A549 (cell line): ENCODE data around the gene DDX54. TPM values are rescaled to one million over a fixed set of nuclear protein-coding genes. Genes with fewer than 3 reads are reported as not detected.
A peak's percentile ranks its signal among the peaks of the same experiment; 100 is the strongest.

Experiments used
- ATAC-seq, 2 experiments: fragments of 200-7000 bp in 1 of 2; fragments of >200 bp in 1 of 2; cut with Nextera tagmentation in 1 of 2; cut with Tn5 transposase in 1 of 2; 3 replicates each; pipeline versions ENCODE4 v1.8.0 to v1.9.1; 2018 to 2020; ENCODE audit warnings: mild to moderate bottlenecking in 1 of 2, moderate library complexity in 1 of 2
- CTCF ChIA-PET: fragments of 300-600 bp; sonication (Branson Sonifier 250); formaldehyde crosslinking; extraction: SDS; loops from one replicate; lab custom pipeline; 2021; ENCODE audit warnings: antibody characterized with exemption, inconsistent platforms; lab: Yijun Ruan, JAX
- POLR2A ChIA-PET: fragments of 350-600 bp; formaldehyde crosslinking; extraction: SDS; loops from one replicate; lab custom pipeline; 2021; ENCODE audit warnings: antibody characterized with exemption, inconsistent platforms; lab: Yijun Ruan, JAX
- DNase-seq, 2 experiments: peaks; one replicate each; pipeline versions ENCODE4 v3.0.0 to v3.0.0-alpha.2; 2011 to 2016; ENCODE audit warnings: low read depth in 1 of 2, low spot score in 1 of 2
- FAIRE-seq: peaks from 2 replicates; lab custom pipeline; 2011; peaks lifted over from hg19 to GRCh38; lab: Jason Lieb, UNC
- H3K27ac ChIP-seq, 2 experiments: fragments of >200 bp; sonication (Bioruptor Twin); formaldehyde crosslinking; 3 replicates each; pipeline ENCODE4 v1.5.1; 2016 to 2017
- H3K4me1 ChIP-seq: fragments of >200 bp; sonication (Bioruptor Twin); formaldehyde crosslinking; 3 replicates; pipeline ENCODE4 v1.6.1; 2016
- H3K4me2 ChIP-seq: fragments of >200 bp; sonication (Bioruptor Twin); formaldehyde crosslinking; 3 replicates; pipeline ENCODE4 v1.6.1; 2016
- H3K4me3 ChIP-seq: fragments of >200 bp; sonication (Bioruptor Twin); formaldehyde crosslinking; 3 replicates; pipeline ENCODE4 v1.5.1; 2016
- H3K9me3 ChIP-seq: fragments of >200 bp; sonication (Bioruptor Twin); formaldehyde crosslinking; 3 replicates; pipeline ENCODE4 v1.6.1; 2016
- ATOH8 ChIP-seq: fragments of 250-450 bp; sonication (Bioruptor Pico); IDR thresholded peaks from 2 replicates; pipeline ENCODE4 v1.5.0; 2020; ENCODE audit warnings: low read depth, mild to moderate bottlenecking, moderate library complexity
- BHLHE40 ChIP-seq: IDR thresholded peaks from 2 replicates; pipeline ENCODE4 v1.6.1; 2012; ENCODE audit warnings: low read depth, low read length, inconsistent platforms
- CBX2 ChIP-seq: fragments of 200-600 bp; sonication (generic); IDR thresholded peaks from 2 replicates; pipeline ENCODE4 v1.6.1; 2016; ENCODE audit warnings: low read depth, mild to moderate bottlenecking, borderline replicate concordance
- E2F6 ChIP-seq: IDR thresholded peaks from 2 replicates; pipeline ENCODE4 v1.6.1; 2012; ENCODE audit warnings: low read depth, borderline replicate concordance
- EHF ChIP-seq: fragments of 250-450 bp; sonication (Bioruptor Pico); IDR thresholded peaks from 2 replicates; pipeline ENCODE4 v1.5.0; 2020; ENCODE audit warnings: mild to moderate bottlenecking
- ELK1 ChIP-seq: fragments of 150-350 bp; IDR thresholded peaks from 2 replicates; pipeline ENCODE4 v1.6.1; 2014; ENCODE audit warnings: low read depth, mild to moderate bottlenecking, low read length
- EP300 ChIP-seq, 2 experiments: fragments of >200 bp; sonication (Bioruptor Twin); formaldehyde crosslinking; IDR thresholded peaks; 2 replicates in 1 of 2; 3 replicates in 1 of 2; pipeline ENCODE4 v1.6.1; 2016 to 2017
- FOSL2 ChIP-seq, 2 experiments: fragments of 450-650 bp in 1 of 2; fragments of >200 bp in 1 of 2; sonication (Bioruptor Twin) in 1 of 2; formaldehyde crosslinking; IDR thresholded peaks; 2 replicates each; pipeline versions ENCODE4 v1.5.0 to v1.6.1; 2016 to 2020; ENCODE audit warnings: mild to moderate bottlenecking in 1 of 2, moderate library complexity in 1 of 2
- HMGXB4 ChIP-seq: fragments of 250-450 bp; sonication (Bioruptor Pico); IDR thresholded peaks from 2 replicates; pipeline ENCODE4 v1.5.0; 2021; ENCODE audit warnings: mild to moderate bottlenecking, moderate library complexity, borderline replicate concordance
- HOXB13 ChIP-seq: fragments of 250-450 bp; sonication (Bioruptor Pico); IDR thresholded peaks from 2 replicates; pipeline ENCODE4 v1.5.0; 2020; ENCODE audit warnings: low read depth, mild to moderate bottlenecking, moderate library complexity
- HOXB5 ChIP-seq: fragments of 250-450 bp; sonication (Bioruptor Pico); IDR thresholded peaks from 2 replicates; pipeline ENCODE4 v1.5.0; 2020; ENCODE audit warnings: mild to moderate bottlenecking, moderate library complexity
- JUN ChIP-seq, 2 experiments: fragments of >200 bp; sonication (Bioruptor Twin); formaldehyde crosslinking; IDR thresholded peaks; 2 replicates in 1 of 2; 3 replicates in 1 of 2; pipeline ENCODE4 v1.6.1; 2016 to 2017
- JUNB ChIP-seq: fragments of >200 bp; sonication (Bioruptor Twin); formaldehyde crosslinking; IDR thresholded peaks from 2 replicates; pipeline ENCODE4 v1.6.1; 2016
- KDM5A ChIP-seq: fragments of 200-600 bp; sonication (generic); IDR thresholded peaks from 2 replicates; pipeline ENCODE4 v1.6.1; 2016; ENCODE audit warnings: antibody characterized with exemption, mild to moderate bottlenecking
- MAFK ChIP-seq: fragments of 450-650 bp; IDR thresholded peaks from 2 replicates; pipeline ENCODE4 v1.6.1; 2014; ENCODE audit not compliant: partially characterized antibody
- MYC ChIP-seq: IDR thresholded peaks from 2 replicates; pipeline ENCODE4 v1.6.1; 2012; ENCODE audit warnings: mild to moderate bottlenecking, inconsistent platforms, low read length, improper control_type of control experiment, borderline replicate concordance
- NR3C1 ChIP-seq: fragments of >200 bp; sonication (Bioruptor Twin); formaldehyde crosslinking; IDR thresholded peaks from 3 replicates; pipeline ENCODE4 v1.6.1; 2017
- POLR2A ChIP-seq: IDR thresholded peaks from 2 replicates; pipeline ENCODE4 v1.6.1; 2012; ENCODE audit warnings: mild to moderate bottlenecking, low read length
- POLR2AphosphoS2 ChIP-seq: conservative IDR thresholded peaks from 2 replicates; pipeline ENCODE4 v1.6.1; 2012; ENCODE audit warnings: low read length, improper control_type of control experiment, inconsistent platforms
- SREBF2 ChIP-seq: fragments of 450-650 bp; IDR thresholded peaks from 2 replicates; pipeline ENCODE4 v1.6.1; 2014; ENCODE audit warnings: mild to moderate bottlenecking, moderate library complexity
- USF2 ChIP-seq: fragments of 450-650 bp; IDR thresholded peaks from 2 replicates; pipeline ENCODE4 v1.6.1; 2014; ENCODE audit warnings: antibody characterized with exemption
- ZC3H11A ChIP-seq: fragments of 450-650 bp; IDR thresholded peaks from 2 replicates; pipeline ENCODE4 v1.6.1; 2014; ENCODE audit warnings: antibody characterized with exemption, mild to moderate bottlenecking
- WGBS: methylation state at CpG from one replicate; pipeline ENCODE4 v1.1.6; 2017; ENCODE audit errors: missing lambda C conversion rate; 5-methylcytosine and 5-hydroxymethylcytosine counted together
- polyA plus RNA-seq, 4 experiments: library from polyadenylated mRNA; depleted of rRNA in 3 of 4; stranded (reverse); fragments of >200 nt; fragmentation: RNase III in 1 of 4; extraction: RNeasy Plus Mini Kit Qiagen cat#74134 plus additional on column Dnase treatment in 1 of 4; gene quantifications; 2 replicates in 3 of 4; 3 replicates in 1 of 4; pipeline ENCODE4 v1.2.3, GENCODE V29; 2011 to 2017

The DDX54 gene
- polyA plus RNA-seq, 2 of the 4 experiments (the other 2 are of a cell fraction) = 62.4 to 64.5 TPM

GRCh38 chr12:113184900-113185179 lies 438 bp downstream of the DDX54 start:
- FAIRE-seq = no peak
- H3K27ac ChIP-seq = peak overlapping the region; percentile 96 to 98
- CTCF ChIA-PET = interaction anchor here (0.8 to 3.7 kb wide), 4 partner anchors 11 to 136 kb away, joined by 3 to 20 read pairs (median 4); no protein-coding TSS in a partner anchor

GRCh38 chr12:113184098-113184899 lies 979 bp downstream of the DDX54 start:
- CTCF ChIA-PET = interaction anchor here (0.8 to 3.7 kb wide), 4 partner anchors 10 to 136 kb away, joined by 3 to 20 read pairs (median 4); no protein-coding TSS in a partner anchor
- peak; percentile 66 to 81 for ATAC-seq
- DNase-seq = no peak
- Histone ChIP-seq H3K4me2 (peak overlapping the region; percentile 78), H3K27ac (peak overlapping the region; percentile 96 to 98), H3K4me3 (peak overlapping the region; percentile 89), H3K4me1 (peaks cover 20% of the 10 kb centered on the region), H3K9me3 (no peaks in the 10 kb centered on the region)
- TF ChIP-seq SREBF2 = no peak
- no peak for TF ChIP-seq USF2
- TF ChIP-seq HOXB5 = no peak
- TF ChIP-seq EHF = no peak
- no peak for TF ChIP-seq POLR2AphosphoS2
- POLR2A ChIA-PET = interaction anchor here (0.7 to 2.4 kb wide), 4 partner anchors 10 to 238 kb away, joined by 3 to 12 read pairs (median 9); partner anchors contain the start of genes SDSL and TPCN1
- whole genome bisulfite sequencing = 15% methylated on average over 26 of the region's 26 CpGs
- no peak for FAIRE-seq

More at GRCh38 chr12:113184900-113185179, 438 bp downstream of the DDX54 start:
- ATAC-seq (peak; percentile 94), DNase-seq (peak; percentile 90 to 93)
- TF ChIP-seq E2F6 (peak; percentile 62; the same call in 1 of the 2 replicates), USF2 (peak; percentile 83), NR3C1 (no peak), KDM5A (no peak), JUNB (no peak), MYC (peak; percentile 80; the same call in 1 of the 2 replicates)
- no peaks in the 10 kb centered on the region for H3K9me3 ChIP-seq
- POLR2A ChIA-PET = interaction anchor here (0.7 to 2.4 kb wide), 7 partner anchors 10 to 237 kb away, joined by 3 to 12 read pairs (median 4); partner anchors contain the start of genes SDSL and TPCN1
- H3K4me2 ChIP-seq = peak overlapping the region; percentile 78
- 4% methylated on average over 9 of the region's 20 CpGs for WGBS
- peaks cover 20% of the 10 kb centered on the region for H3K4me1 ChIP-seq
- peak overlapping the region; percentile 89 for H3K4me3 ChIP-seq

- DNase-seq (no peak), FAIRE-seq (no peak), ATAC-seq (no peak)
- 93% methylated on average over 11 of the region's 11 CpGs for whole genome bisulfite sequencing
- Histone ChIP-seq H3K4me2 (peak overlapping the region; percentile 78), H3K4me3 (no peak overlapping the region), H3K9me3 (no peaks in the 10 kb centered on the region), H3K4me1 (peaks cover 20% of the 10 kb centered on the region), H3K27ac (0 out of 6 replicates have a peak overlapping the region, but pooled peaks of 1 of the 2 experiments have one; percentile 4)
- ChIA-PET POLR2A (no interaction called here), CTCF (interaction anchor here (1.0 to 3.7 kb wide), 3 partner anchors 9 to 135 kb away, joined by 3 to 20 read pairs (median 3); no protein-coding TSS in a partner anchor)
- no peak for TF ChIP-seq EP300 (IDR thresholded peaks at IDR 0.05)
- TF ChIP-seq ELK1 = no peak
- no peak for TF ChIP-seq CBX2
- no peak for TF ChIP-seq POLR2AphosphoS2
- no peak for TF ChIP-seq HOXB13 (CRISPR knock-in tag)
- no peak for TF ChIP-seq FOSL2 (IDR thresholded peaks at IDR 0.05)
- no peak for TF ChIP-seq FOSL2 (CRISPR knock-in tag; IDR thresholded peaks at IDR 0.05)
- TF ChIP-seq ZC3H11A = no peak
- no peak for TF ChIP-seq ATOH8 (CRISPR knock-in tag)
- no peak for TF ChIP-seq JUN (IDR thresholded peaks at IDR 0.05)
- TF ChIP-seq HMGXB4 (CRISPR knock-in tag) = no peak
- no peak for TF ChIP-seq USF2
- no peak for TF ChIP-seq MAFK
- TF ChIP-seq POLR2A = no peak
- TF ChIP-seq BHLHE40 = no peak
Measured at GRCh38 chr12:113183030-113183589, 2.2 kb downstream of the DDX54 start.
